ENCODE results near the gene MRPL19. TPM values are rescaled to one million over a fixed set of nuclear protein-coding genes. Genes with fewer than 3 reads are reported as not detected.

The MRPL19 gene
- total and polyA plus RNA-seq, 2 experiments from 2014 or later, result 65.5 to 149 TPM

DNA sequence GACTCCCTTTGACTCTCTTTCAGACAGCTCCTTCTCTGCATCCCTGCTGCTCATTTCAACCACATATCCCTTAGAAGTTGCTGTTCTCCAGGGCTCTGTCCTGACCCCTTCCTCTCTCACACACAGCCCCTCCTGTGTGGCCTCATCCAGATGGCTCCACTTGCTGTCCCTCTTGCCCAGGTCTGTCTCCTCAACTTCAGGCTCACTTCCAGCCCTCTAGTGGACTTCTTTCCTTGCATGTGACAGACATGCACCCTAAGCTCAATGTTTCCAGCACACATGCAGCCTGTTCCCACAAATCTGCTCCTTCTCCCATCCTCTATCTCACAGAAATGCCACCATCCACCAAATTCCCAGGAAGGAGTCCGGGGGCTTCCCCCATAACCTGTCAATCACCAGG lies 9.0 kb upstream of the MRPL19 start (continued):
- TF ChIP-seq CREB1 (CRISPR knock-in tag; IDR thresholded peaks at IDR 0.05; ENCODE audit: low read depth), result no peak
- no peak for TF ChIP-seq EZH2phosphoT487 (IDR thresholded peaks at IDR 0.05; ENCODE audit: unreplicated experiment)
- TF ChIP-seq, protein P1, sequence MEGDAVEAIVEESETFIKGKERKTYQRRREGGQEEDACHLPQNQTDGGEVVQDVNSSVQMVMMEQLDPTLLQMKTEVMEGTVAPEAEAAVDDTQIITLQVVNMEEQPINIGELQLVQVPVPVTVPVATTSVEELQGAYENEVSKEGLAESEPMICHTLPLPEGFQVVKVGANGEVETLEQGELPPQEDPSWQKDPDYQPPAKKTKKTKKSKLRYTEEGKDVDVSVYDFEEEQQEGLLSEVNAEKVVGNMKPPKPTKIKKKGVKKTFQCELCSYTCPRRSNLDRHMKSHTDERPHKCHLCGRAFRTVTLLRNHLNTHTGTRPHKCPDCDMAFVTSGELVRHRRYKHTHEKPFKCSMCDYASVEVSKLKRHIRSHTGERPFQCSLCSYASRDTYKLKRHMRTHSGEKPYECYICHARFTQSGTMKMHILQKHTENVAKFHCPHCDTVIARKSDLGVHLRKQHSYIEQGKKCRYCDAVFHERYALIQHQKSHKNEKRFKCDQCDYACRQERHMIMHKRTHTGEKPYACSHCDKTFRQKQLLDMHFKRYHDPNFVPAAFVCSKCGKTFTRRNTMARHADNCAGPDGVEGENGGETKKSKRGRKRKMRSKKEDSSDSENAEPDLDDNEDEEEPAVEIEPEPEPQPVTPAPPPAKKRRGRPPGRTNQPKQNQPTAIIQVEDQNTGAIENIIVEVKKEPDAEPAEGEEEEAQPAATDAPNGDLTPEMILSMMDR (conservative IDR thresholded peaks at IDR 0.05; ENCODE audit: low read depth in 2 of 2), result no peak
- no peak for TF ChIP-seq NANOG (IDR thresholded peaks at IDR 0.05; ENCODE audit: borderline replicate concordance)
- TF ChIP-seq, protein P2, sequence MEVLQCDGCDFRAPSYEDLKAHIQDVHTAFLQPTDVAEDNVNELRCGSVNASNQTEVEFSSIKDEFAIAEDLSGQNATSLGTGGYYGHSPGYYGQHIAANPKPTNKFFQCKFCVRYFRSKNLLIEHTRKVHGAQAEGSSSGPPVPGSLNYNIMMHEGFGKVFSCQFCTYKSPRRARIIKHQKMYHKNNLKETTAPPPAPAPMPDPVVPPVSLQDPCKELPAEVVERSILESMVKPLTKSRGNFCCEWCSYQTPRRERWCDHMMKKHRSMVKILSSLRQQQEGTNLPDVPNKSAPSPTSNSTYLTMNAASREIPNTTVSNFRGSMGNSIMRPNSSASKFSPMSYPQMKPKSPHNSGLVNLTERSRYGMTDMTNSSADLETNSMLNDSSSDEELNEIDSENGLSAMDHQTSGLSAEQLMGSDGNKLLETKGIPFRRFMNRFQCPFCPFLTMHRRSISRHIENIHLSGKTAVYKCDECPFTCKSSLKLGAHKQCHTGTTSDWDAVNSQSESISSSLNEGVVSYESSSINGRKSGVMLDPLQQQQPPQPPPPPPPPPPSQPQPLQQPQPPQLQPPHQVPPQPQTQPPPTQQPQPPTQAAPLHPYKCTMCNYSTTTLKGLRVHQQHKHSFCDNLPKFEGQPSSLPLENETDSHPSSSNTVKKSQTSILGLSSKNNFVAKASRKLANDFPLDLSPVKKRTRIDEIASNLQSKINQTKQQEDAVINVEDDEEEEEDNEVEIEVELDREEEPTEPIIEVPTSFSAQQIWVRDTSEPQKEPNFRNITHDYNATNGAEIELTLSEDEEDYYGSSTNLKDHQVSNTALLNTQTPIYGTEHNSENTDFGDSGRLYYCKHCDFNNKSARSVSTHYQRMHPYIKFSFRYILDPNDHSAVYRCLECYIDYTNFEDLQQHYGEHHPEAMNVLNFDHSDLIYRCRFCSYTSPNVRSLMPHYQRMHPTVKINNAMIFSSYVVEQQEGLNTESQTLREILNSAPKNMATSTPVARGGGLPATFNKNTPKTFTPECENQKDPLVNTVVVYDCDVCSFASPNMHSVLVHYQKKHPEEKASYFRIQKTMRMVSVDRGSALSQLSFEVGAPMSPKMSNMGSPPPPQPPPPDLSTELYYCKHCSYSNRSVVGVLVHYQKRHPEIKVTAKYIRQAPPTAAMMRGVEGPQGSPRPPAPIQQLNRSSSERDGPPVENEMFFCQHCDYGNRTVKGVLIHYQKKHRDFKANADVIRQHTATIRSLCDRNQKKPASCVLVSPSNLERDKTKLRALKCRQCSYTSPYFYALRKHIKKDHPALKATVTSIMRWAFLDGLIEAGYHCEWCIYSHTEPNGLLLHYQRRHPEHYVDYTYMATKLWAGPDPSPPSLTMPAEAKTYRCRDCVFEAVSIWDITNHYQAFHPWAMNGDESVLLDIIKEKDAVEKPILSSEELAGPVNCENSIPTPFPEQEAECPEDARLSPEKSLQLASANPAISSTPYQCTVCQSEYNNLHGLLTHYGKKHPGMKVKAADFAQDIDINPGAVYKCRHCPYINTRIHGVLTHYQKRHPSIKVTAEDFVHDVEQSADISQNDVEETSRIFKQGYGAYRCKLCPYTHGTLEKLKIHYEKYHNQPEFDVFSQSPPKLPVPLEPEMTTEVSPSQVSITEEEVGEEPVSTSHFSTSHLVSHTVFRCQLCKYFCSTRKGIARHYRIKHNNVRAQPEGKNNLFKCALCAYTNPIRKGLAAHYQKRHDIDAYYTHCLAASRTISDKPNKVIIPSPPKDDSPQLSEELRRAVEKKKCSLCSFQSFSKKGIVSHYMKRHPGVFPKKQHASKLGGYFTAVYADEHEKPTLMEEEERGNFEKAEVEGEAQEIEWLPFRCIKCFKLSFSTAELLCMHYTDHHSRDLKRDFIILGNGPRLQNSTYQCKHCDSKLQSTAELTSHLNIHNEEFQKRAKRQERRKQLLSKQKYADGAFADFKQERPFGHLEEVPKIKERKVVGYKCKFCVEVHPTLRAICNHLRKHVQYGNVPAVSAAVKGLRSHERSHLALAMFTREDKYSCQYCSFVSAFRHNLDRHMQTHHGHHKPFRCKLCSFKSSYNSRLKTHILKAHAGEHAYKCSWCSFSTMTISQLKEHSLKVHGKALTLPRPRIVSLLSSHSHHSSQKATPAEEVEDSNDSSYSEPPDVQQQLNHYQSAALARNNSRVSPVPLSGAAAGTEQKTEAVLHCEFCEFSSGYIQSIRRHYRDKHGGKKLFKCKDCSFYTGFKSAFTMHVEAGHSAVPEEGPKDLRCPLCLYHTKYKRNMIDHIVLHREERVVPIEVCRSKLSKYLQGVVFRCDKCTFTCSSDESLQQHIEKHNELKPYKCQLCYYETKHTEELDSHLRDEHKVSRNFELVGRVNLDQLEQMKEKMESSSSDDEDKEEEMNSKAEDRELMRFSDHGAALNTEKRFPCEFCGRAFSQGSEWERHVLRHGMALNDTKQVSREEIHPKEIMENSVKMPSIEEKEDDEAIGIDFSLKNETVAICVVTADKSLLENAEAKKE (CRISPR knock-in tag; IDR thresholded peaks at IDR 0.05), result no peak

DNA sequence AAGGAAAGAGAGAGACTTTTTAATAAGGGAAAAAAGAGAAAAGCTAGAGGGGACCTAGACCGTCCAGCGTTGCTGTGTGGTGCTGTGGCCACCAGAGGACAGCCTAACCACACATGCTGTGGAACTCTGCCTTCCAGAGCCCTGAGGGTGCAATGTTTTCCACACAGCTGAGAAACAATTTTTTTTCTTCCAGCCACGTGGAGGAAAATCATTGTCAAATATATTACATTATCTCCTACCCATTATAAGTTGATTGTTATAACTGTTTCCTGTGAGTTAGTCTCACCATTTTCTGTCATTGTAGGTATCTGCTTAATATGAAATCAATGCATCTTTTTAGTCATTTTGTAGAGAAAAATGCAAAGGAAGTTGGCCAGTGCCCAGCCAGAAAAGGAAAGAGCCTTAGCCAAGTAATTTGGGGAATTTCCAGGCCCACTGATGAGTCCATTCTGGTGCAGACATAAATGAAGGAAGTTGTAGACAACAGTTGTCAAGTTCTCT lies 5.9 kb upstream of the MRPL19 start:
- Histone ChIP-seq H3K27ac (ENCODE audit: low read depth) (no peak overlapping the region), H3F3A (replicated peaks; ENCODE audit: low read depth) (no peaks in the 10 kb centered on the region), H3K4me3 (no peak overlapping the region), H3K27me3 (ENCODE audit: insufficient read depth) (no peaks in the 10 kb centered on the region), H3K4me2 (no peak overlapping the region), H3K9me2 (ENCODE audit: insufficient read depth) (no peaks in the 10 kb centered on the region), H3K36me3 (ENCODE audit: insufficient read depth) (no peaks in the 10 kb centered on the region), H3K79me2 (replicated peaks; ENCODE audit: insufficient read depth) (no peaks in the 10 kb centered on the region), H3K4me1 (ENCODE audit: insufficient read depth) (no peaks in the 10 kb centered on the region; the same call in 1 of the 2 replicates), H4K20me1 (replicated peaks; ENCODE audit: insufficient read depth) (no peaks in the 10 kb centered on the region), H2AFZ (peak overlapping the region; percentile 16; the same call in 1 of the 2 replicates)
- TF ChIP-seq, protein P1 (conservative IDR thresholded peaks at IDR 0.05; ENCODE audit: low read depth in 2 of 2), result peak; percentile 98
- TF ChIP-seq, protein P3, sequence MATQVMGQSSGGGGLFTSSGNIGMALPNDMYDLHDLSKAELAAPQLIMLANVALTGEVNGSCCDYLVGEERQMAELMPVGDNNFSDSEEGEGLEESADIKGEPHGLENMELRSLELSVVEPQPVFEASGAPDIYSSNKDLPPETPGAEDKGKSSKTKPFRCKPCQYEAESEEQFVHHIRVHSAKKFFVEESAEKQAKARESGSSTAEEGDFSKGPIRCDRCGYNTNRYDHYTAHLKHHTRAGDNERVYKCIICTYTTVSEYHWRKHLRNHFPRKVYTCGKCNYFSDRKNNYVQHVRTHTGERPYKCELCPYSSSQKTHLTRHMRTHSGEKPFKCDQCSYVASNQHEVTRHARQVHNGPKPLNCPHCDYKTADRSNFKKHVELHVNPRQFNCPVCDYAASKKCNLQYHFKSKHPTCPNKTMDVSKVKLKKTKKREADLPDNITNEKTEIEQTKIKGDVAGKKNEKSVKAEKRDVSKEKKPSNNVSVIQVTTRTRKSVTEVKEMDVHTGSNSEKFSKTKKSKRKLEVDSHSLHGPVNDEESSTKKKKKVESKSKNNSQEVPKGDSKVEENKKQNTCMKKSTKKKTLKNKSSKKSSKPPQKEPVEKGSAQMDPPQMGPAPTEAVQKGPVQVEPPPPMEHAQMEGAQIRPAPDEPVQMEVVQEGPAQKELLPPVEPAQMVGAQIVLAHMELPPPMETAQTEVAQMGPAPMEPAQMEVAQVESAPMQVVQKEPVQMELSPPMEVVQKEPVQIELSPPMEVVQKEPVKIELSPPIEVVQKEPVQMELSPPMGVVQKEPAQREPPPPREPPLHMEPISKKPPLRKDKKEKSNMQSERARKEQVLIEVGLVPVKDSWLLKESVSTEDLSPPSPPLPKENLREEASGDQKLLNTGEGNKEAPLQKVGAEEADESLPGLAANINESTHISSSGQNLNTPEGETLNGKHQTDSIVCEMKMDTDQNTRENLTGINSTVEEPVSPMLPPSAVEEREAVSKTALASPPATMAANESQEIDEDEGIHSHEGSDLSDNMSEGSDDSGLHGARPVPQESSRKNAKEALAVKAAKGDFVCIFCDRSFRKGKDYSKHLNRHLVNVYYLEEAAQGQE (IDR thresholded peaks at IDR 0.05; ENCODE audit: unreplicated experiment), result no peak
- 0 out of 2 replicates have a peak, but pooled peaks have one; percentile 9 for TF ChIP-seq CREB1 (CRISPR knock-in tag; IDR thresholded peaks at IDR 0.05; ENCODE audit: low read depth)
- no peak for TF ChIP-seq POLR2AphosphoS5 (IDR thresholded peaks at IDR 0.05; ENCODE audit: low read depth)
- no peak for TF ChIP-seq NANOG (IDR thresholded peaks at IDR 0.05; ENCODE audit: borderline replicate concordance)
- TF ChIP-seq, protein P4, sequence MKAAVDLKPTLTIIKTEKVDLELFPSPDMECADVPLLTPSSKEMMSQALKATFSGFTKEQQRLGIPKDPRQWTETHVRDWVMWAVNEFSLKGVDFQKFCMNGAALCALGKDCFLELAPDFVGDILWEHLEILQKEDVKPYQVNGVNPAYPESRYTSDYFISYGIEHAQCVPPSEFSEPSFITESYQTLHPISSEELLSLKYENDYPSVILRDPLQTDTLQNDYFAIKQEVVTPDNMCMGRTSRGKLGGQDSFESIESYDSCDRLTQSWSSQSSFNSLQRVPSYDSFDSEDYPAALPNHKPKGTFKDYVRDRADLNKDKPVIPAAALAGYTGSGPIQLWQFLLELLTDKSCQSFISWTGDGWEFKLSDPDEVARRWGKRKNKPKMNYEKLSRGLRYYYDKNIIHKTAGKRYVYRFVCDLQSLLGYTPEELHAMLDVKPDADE (IDR thresholded peaks at IDR 0.05), result no peak
- TF ChIP-seq JUNB (IDR thresholded peaks at IDR 0.05; ENCODE audit: unreplicated experiment), result no peak
- H3K4me3 Mint-ChIP-seq, result no peak overlapping the region
- DNase-seq (ENCODE audit: low spot score) (peak; percentile 71), ATAC-seq (peak; percentile 95)
- no peaks in the 10 kb centered on the region for H3K9me3 Mint-ChIP-seq
- H3K27ac Mint-ChIP-seq, result no peak overlapping the region
- H3K27me3 Mint-ChIP-seq (ENCODE audit: insufficient read depth, low read depth, poor library complexity), result peaks cover 3% of the 10 kb centered on the region
- H3K4me1 Mint-ChIP-seq, result peaks cover 4% of the 10 kb centered on the region; the same call in 1 of the 3 replicates
- no peaks in the 10 kb centered on the region for H3K36me3 Mint-ChIP-seq (ENCODE audit: low read depth)

All from GM23338 (cell line).